HUES6 (cell line): ENCODE data around the gene SLC17A2.

ENCODE experiments used
- H3K27ac ChIP-seq: 2 replicates; pipeline ENCODE4 v1.7.0; 2013; ENCODE audit warnings: low read depth, mild to moderate bottlenecking, low read length, inconsistent platforms
- H3K27me3 ChIP-seq: 2 replicates; pipeline ENCODE4 v1.6.1; 2013; ENCODE audit warnings: low read length; ENCODE audit not compliant: control insufficient read depth, insufficient read depth
- H3K36me3 ChIP-seq: 2 replicates; pipeline ENCODE4 v1.6.1; 2013; ENCODE audit warnings: low read length; ENCODE audit not compliant: control insufficient read depth, insufficient read depth
- H3K4me1 ChIP-seq: 2 replicates; pipeline ENCODE4 v1.6.1; 2013; ENCODE audit warnings: low read length; ENCODE audit not compliant: control insufficient read depth, insufficient read depth
- H3K4me3 ChIP-seq: 2 replicates; pipeline ENCODE4 v1.5.1; 2013; ENCODE audit warnings: low read depth, low read length
- H3K9ac ChIP-seq: one replicate; pipeline ENCODE4 v1.6.1; 2013; ENCODE audit warnings: mild to moderate bottlenecking, low read length
- H3K9me3 ChIP-seq: 2 replicates; pipeline ENCODE4 v1.6.1; 2013; ENCODE audit warnings: low read depth, low read length; ENCODE audit not compliant: control insufficient read depth, insufficient read depth

SLC17A2 gene

DNA sequence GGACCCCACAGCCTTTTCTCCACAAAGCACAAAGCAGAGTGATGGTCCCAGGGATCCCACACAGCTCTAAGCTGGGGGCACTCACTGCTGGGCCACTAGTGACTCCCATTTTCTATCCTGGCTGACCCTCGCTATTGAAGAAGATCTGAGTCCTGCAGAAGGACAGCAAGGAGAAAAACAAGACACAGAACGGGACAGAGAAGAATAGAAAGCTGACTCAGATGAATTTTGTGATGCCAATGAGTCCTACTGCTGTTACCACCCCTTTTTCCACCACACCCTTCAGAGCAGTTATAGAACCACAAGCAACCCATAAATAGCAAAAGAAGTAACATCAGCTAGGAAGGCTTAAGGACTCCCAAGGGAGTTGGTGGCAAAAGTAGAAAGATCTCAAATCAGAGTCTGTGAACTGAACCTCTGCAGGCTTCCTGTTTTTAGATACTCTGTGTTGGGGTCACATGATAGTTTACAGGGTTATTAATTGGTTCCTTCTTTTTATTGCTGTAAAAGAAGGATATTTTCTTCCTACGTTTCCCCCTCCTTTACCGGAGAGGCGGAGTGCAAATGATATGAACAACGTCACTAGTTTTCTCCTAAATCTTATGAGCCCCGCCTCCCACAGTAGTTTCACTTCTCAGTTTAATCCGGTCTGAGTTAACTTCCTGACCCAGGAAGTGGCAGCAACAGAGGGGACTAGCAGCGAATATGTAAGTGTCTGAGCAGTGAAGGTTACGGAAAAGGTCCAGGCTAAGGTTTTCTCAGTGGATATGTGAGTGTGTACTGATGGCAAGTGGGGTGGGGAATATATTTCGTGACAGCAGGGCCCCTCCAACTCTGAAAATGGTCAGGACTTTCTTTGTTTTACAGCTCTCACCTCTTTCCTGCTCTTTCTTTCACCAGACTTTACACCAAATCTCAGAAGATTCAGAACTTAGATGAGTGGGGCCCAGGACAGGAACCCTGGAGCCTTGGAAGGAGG is 31.9 kb upstream of the SLC17A2 start, which contains the start of gene TRIM38:
TRIM38 (plus strand) TSS at position 654 of the 979 bp plus-strand sequence. CDS start 3,721 bp downstream, outside the sequence.
- Histone ChIP-seq H3K27me3 (no peaks in the 10 kb centered on the region), H3K36me3 (0 out of 2 replicates have a peak, but pooled peaks cover 5% of the 10 kb centered on the region), H3K9ac (no peak within 1 kb of the TSS), H3K4me1 (peaks cover 34% of the 10 kb centered on the region), H3K27ac (no peak within 1 kb of the TSS), H3K4me3 (peak within 1 kb of the TSS; percentile 53), H3K9me3 (peaks cover 32% of the 10 kb centered on the region)

DNA sequence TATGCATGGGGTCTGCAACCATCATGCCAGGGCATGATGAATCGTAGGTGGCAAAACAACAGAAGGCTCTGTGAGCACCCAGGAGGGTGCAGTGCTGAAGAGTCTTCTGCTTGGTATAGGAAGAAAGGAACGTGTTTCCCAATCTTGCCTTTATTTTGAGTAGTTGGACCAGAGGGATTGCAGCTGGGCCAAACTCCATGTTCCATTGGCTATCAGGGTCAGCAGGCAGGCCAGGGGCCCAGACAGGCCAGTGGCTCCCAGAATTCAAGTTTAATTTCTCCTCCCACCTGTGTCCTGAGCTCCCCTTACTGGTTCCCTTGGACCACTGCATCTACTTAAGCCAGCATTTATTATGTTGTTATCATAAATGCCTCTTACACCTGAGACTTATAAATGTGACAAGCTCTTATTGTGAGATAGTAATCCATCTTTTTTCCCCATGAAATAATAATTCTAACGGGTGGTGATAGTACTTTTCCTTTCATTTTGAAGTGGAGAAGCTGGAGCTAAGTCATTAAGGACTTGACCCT is 31.2 kb upstream of the SLC17A2 start:
- H3K9me3 ChIP-seq: peaks cover 32% of the 10 kb centered on the region
- H3K27me3 ChIP-seq: no peaks in the 10 kb centered on the region
- H3K36me3 ChIP-seq: 0 out of 2 replicates have a peak, but pooled peaks cover 5% of the 10 kb centered on the region
- no peak overlapping the region for H3K27ac ChIP-seq
- no peak overlapping the region for H3K4me3 ChIP-seq
- H3K9ac ChIP-seq: no peak overlapping the region
- peaks cover 30% of the 10 kb centered on the region for H3K4me1 ChIP-seq

DNA sequence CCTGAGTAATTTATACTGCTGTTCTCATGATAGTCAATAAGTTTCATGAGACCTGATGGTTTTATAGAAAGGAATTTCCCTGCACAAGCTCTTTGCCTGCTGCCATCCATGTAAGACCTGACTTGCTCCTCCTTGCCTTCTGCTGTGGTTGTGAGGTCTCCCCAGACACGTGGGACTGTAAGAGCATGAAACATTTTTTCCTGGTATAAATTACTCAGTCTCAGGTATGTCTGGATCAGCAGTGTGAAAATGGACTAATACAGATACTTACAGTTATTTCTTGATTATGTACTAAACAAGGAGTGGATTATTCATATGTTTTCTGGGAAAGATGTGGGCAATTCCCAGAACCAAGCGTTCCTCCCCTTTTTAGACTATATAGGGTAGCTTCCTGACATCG is 30.2 kb upstream of the SLC17A2 start:
- H3K4me3 ChIP-seq: no peak overlapping the region
- peaks cover 20% of the 10 kb centered on the region for H3K4me1 ChIP-seq
- no peaks in the 10 kb centered on the region for H3K36me3 ChIP-seq
- H3K9me3 ChIP-seq: peaks cover 32% of the 10 kb centered on the region
- no peak overlapping the region for H3K9ac ChIP-seq
- no peaks in the 10 kb centered on the region for H3K27me3 ChIP-seq
- H3K27ac ChIP-seq: no peak overlapping the region

DNA sequence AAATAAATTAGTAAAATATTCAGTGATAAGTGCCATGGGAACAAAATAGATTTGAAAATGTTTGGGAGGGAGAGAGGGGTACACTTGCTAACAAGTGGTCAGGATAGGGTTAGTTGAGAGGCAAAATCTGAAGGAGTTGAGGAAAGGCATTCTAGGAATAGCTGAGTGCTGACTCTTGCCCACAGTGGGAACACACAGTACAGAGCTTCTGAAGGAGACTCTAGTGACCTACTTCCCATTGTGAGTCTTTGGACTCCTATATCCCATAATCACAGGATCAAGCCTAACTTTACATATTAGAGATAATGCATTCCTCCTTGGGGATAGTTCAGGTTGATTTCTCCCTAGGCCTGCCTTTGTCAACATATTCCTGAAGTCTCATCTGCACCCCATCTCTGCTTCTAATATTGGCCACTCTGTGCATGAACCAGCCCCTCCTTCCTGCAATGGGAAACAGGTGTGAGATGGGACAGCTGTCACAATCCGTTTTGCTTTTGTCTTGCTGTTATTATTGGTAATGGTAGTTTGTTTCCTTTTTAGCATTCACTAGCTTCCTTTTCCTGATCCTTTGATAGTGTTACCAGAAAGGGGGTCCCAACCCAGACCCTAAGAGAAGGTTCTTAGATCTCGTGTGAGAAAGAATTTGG is 29.5 kb upstream of the SLC17A2 start:
- peaks cover 32% of the 10 kb centered on the region for H3K9me3 ChIP-seq
- no peaks in the 10 kb centered on the region for H3K27me3 ChIP-seq
- no peak overlapping the region for H3K27ac ChIP-seq
- no peak overlapping the region for H3K9ac ChIP-seq
- H3K36me3 ChIP-seq: no peaks in the 10 kb centered on the region
- peaks cover 20% of the 10 kb centered on the region for H3K4me1 ChIP-seq
- no peak overlapping the region for H3K4me3 ChIP-seq

DNA sequence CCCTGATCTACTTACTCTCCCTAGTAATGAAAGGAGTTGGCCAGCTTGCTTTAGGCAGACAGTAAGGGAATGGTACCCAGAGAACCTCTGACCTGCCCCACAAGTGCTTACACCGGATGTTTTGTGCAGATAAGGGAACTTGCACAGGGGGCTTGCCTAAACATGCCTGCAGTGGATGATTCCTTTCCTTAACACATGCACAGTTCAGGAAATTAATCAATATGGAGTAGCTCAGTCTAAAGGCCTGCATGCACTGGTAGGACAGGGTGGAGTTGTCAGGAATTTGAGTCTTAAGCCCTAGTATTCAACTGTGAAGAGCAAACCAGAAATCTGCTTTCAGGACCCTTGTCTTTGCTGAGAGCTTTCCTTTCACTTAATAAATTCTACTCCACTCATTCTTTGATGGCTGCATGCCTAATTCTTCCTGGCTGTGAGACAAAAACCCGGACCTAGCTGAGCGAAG is 28.2 kb upstream of the SLC17A2 start:
- H3K27me3 ChIP-seq: no peaks in the 10 kb centered on the region
- no peak overlapping the region for H3K4me3 ChIP-seq
- H3K4me1 ChIP-seq: peaks cover 14% of the 10 kb centered on the region
- H3K9me3 ChIP-seq: peaks cover 32% of the 10 kb centered on the region
- no peak overlapping the region for H3K9ac ChIP-seq
- H3K27ac ChIP-seq: no peak overlapping the region
- no peaks in the 10 kb centered on the region for H3K36me3 ChIP-seq

DNA sequence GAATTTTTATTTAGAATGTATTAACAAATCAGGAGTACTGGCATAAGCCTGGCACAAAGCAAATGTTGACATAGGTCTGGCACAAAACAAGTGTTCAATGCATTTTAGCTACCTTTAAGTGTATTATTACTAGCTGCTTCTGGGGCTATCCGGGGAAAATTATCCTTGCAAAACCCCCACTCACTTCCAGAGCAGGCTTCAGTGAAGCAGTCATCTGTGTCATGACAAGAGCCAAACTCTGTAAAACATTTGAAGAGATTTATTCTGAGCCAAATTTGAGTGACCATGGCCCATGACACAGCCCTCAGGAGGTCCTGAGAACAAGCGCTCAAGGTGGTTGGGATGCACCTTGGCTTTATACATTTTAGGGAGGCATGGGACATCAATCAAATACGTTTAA is 25.7 kb upstream of the SLC17A2 start:
- H3K27me3 ChIP-seq: no peaks in the 10 kb centered on the region
- no peak overlapping the region for H3K9ac ChIP-seq
- H3K36me3 ChIP-seq: no peaks in the 10 kb centered on the region
- H3K4me3 ChIP-seq: no peak overlapping the region
- H3K9me3 ChIP-seq: peaks cover 29% of the 10 kb centered on the region
- H3K4me1 ChIP-seq: no peaks in the 10 kb centered on the region
- no peak overlapping the region for H3K27ac ChIP-seq

DNA sequence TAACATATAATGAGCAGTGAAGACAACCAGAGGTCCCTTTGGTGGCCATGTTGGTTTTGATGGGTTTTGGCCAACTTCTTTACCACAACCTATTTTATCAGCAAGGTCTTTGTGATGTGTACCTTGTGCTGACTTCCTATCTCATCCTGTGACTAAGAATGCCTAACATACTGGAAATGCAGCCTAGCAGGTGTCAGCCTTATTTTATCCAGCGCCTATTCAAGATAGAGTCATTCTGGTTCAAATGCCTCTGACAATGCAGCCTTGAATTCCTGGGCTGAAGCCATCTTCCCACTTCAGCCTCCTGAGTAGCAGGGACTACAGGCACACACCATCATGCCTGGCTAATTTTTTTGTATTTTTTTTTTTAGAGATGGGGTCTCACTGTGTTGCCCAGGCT is 24.3 kb upstream of the SLC17A2 start:
- Histone ChIP-seq H3K27ac (no peak overlapping the region), H3K4me1 (no peaks in the 10 kb centered on the region), H3K9ac (no peak overlapping the region), H3K9me3 (peaks cover 14% of the 10 kb centered on the region), H3K27me3 (no peaks in the 10 kb centered on the region), H3K4me3 (no peak overlapping the region), H3K36me3 (no peaks in the 10 kb centered on the region)

DNA sequence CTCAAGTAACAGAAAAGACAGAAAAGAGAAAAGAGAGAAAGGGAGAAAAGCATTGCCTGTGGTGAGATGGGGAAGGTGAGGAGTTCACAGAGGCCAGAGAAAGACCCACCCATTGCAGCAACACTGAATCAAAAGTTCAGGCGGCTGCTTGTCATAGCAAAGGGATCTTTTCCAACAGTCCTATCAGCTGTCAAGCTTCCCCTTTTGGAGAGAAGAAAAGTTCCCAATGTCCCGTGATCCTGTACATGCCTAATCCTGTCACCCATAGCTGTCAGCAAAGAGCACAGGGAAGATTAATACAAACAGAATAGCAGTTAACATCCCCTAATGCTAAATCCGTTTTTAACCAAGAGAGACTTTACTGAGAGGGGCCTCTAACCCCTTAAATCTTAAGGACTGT is 23.2 kb upstream of the SLC17A2 start:
- no peak overlapping the region for H3K9ac ChIP-seq
- H3K27ac ChIP-seq: no peak overlapping the region
- H3K4me3 ChIP-seq: no peak overlapping the region
- no peaks in the 10 kb centered on the region for H3K27me3 ChIP-seq
- no peaks in the 10 kb centered on the region for H3K4me1 ChIP-seq
- H3K36me3 ChIP-seq: no peaks in the 10 kb centered on the region
- H3K9me3 ChIP-seq: peaks cover 9% of the 10 kb centered on the region; the same call in 1 of the 2 replicates

DNA sequence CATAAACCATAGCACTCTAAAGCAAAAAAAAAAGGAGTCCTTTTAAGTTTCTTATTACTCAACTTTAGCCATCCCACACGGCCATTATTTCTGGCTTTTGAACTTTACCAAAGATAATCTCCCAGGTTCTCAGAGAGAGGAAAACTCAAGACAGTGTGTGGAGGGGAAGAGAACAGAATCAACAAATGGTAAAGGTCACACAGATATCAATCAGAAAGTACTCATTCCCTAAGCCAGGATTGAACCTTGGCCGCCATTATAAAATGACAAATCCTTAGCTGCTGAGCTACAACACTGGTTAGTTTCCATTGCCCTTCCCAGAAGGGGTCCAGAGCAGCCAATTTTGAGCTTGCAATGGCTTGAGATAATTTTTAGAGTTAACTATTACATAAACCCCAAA is 22.0 kb upstream of the SLC17A2 start:
- no peaks in the 10 kb centered on the region for H3K9me3 ChIP-seq
- no peak overlapping the region for H3K9ac ChIP-seq

DNA sequence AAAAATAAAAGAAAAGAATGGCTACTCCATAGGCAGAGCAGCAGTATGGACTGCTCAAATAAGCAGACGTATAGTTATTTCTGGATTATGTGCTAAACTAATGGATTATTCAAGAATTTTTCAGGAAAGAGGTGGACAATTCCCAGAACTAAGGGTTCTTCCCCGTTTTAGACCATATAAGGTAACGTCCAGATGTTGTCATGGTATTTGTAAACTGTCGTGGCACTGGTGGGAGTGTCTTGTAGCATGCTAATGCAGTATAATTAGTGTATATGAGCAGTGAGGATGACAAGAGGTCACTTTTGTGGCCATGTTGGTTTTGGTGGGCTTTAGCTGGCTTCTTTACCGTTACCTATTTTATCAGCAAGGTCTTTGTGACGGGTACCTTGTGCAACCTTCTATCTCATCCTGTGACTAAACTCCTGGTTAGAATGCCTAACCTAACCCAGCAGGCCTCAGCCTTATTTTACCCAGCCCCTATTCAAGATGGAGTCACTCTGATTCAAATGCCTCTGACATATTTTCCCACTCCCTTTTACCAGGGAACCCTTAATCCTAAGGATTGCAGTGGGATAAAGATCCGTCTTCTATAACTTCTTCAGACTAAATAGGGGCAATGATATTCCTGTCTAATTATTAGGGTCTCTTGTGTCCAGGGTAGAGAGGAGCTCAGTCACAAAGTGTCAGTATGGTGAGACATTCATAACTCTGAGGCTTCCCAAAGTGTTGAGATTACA is 21.0 kb upstream of the SLC17A2 start:
- H3K27ac ChIP-seq: no peak overlapping the region
- no peaks in the 10 kb centered on the region for H3K36me3 ChIP-seq
- H3K9me3 ChIP-seq: 0 out of 2 replicates have a peak, but pooled peaks cover 3% of the 10 kb centered on the region
- H3K27me3 ChIP-seq: no peaks in the 10 kb centered on the region
- no peaks in the 10 kb centered on the region for H3K4me1 ChIP-seq
- no peak overlapping the region for H3K4me3 ChIP-seq
- no peak overlapping the region for H3K9ac ChIP-seq

More for the DNA sequence above, 22.0 kb upstream of the SLC17A2 start:
- H3K27ac ChIP-seq: no peak overlapping the region
- H3K36me3 ChIP-seq: no peaks in the 10 kb centered on the region
- no peaks in the 10 kb centered on the region for H3K4me1 ChIP-seq
- H3K27me3 ChIP-seq: no peaks in the 10 kb centered on the region
- no peak overlapping the region for H3K4me3 ChIP-seq
